Heart right ventricle (tissue), 16 donors: ENCODE results near the gene AVPR2. TPM values are rescaled to one million over a fixed set of nuclear protein-coding genes. Genes with fewer than 3 reads are reported as not detected.

Experiments
- ATAC-seq, 8 donors: fragments of 200-7000 bp; cut with Tn5 transposase; one replicate each; pipeline ENCODE4 v1.9.1; 2020; ENCODE audit warnings: mild to moderate bottlenecking in 8 of 8, moderate library complexity in 8 of 8, moderate number of reproducible peaks in 1 of 8
- DNase-seq, 2 donors: peaks; one replicate each; pipeline ENCODE4 v3.0.0-alpha.2; 2020
- H3K27ac ChIP-seq, 10 donors: fragments of 200-600 bp; sonication (generic) in 2 of 10; one replicate each; pipeline versions ENCODE4 v1.5.0 to v1.8.0; 2020 to 2022; ENCODE audit warnings: mild to moderate bottlenecking in 3 of 10
- H3K27me3 ChIP-seq, 7 donors: fragments of 200-600 bp; one replicate each; pipeline ENCODE4 v1.8.0; 2021 to 2022; ENCODE audit warnings: mild to moderate bottlenecking in 2 of 7
- H3K36me3 ChIP-seq, 9 donors: fragments of 200-600 bp; sonication (generic) in 1 of 9; one replicate each; pipeline versions ENCODE4 v1.5.0 to v1.8.0; 2020 to 2022; ENCODE audit warnings: mild to moderate bottlenecking in 2 of 9
- H3K4me1 ChIP-seq, 9 donors: fragments of 200-600 bp; sonication (generic) in 1 of 9; one replicate each; pipeline versions ENCODE4 v1.5.0 to v1.8.0; 2020 to 2022; ENCODE audit warnings: mild to moderate bottlenecking in 4 of 9
- H3K4me3 ChIP-seq, 10 donors: fragments of 200-600 bp; sonication (generic) in 2 of 10; one replicate each; pipeline versions ENCODE4 v1.5.0 to v1.8.0; 2020 to 2022; ENCODE audit warnings: mild to moderate bottlenecking in 7 of 10, moderate library complexity in 2 of 10
- H3K9me3 ChIP-seq, 11 donors: fragments of 200-600 bp in 10 of 11; sonication (generic) in 2 of 11; one replicate each; pipeline versions ENCODE4 v1.5.0 to v1.8.0; 2013 to 2022; ENCODE audit warnings: mild to moderate bottlenecking in 2 of 11, control low read depth in 1 of 11, moderate library complexity in 1 of 11
- WGBS, 2 donors: extraction: QIAGEN DNeasy Blood & Tissue Kit; methylation state at CpG; one replicate each; pipeline ENCODE4 v1.1.7; 2013; ENCODE audit warnings: inconsistent platforms in 1 of 2; 5-methylcytosine and 5-hydroxymethylcytosine counted together
- intact Hi-C, 10 donors: fragments of 100-400 bp; cut with DNase I; formaldehyde crosslinking; loops; one replicate each; pipeline versions ENCODE4 v1.11.1 to v1.14.2; 2022
- polyA plus RNA-seq, 2 donors: library from polyadenylated mRNA; stranded (reverse); fragments of 200-250 nt; gene quantifications; one replicate each; pipeline ENCODE4 v1.2.3, GENCODE V29; 2013
- total RNA-seq, 10 donors: library from RNA; stranded (reverse); fragmentation: NEBNext Ultra II Directional in 3 of 10; extraction: Animal tissue kit (Norgen Biotek cat#: 25700) in 3 of 10; gene quantifications; one replicate each; pipeline versions ENCODE4 v1.2.1 to v1.2.4, GENCODE V29; 2021 to 2023
- TF ChIP-seq, protein P1 (sequence below), 9 donors: fragments of 200-600 bp; sonication (generic) in 2 of 9; IDR thresholded peaks; one replicate each; pipeline versions ENCODE4 v1.5.0 to v1.8.0; 2021 to 2022; ENCODE audit warnings: antibody characterized with exemption in 9 of 9, mild to moderate bottlenecking in 5 of 9, moderate library complexity in 1 of 9
- donor health status: Arrhythmogenic right ventricular cardiomyopathy.
- donor health status: ischemic (EF 13 %, LVEDD 7.1; RV severe dilation, severe dysfunction).
- donor health status: healthy with polysubstance abuse.
- donor health status: DM: no; HTN: yes; CAD: no.
- donor health status: DM: no; HTN: no; CAD: no.
- donor health status: ischemic (EF 25% LVEDD 6.9; RV normal size, moderate dysfunction).
- donor health status: ischemic (EF 25% LVEDD 5.7; RV mildly dilated, moderate dysfunction).
- donor health status: healthy.
- donor health status: DM: yes; HTN: yes; CAD: no.
- donor health status: Ischemic cardiomyopathy.
- donor health status: ischemic (EF 35%, LVEDD 5.7; RV mildly dilated, moderate dysfunction).
- donor health status: nonischemic (EF 11% LVEDD 7.7; RV severe dilation, severe dysfunction).
- donor health status: DM: yes; HTN: yes; CAD: no.
- donor health status: PGD.
- donor health status: ischemic (EF 29% LVEDD 5.4; RV normal size, mild dysfunction).
- donor health status: nonischemic (EF 23%, LVEDD 6.1; RV moderate dilation, normal function).

The AVPR2 gene
- total and polyA plus RNA-seq, 12 donors: 1.4 to 8.9 (median 2.4) TPM

- TF ChIP-seq, protein P1, sequence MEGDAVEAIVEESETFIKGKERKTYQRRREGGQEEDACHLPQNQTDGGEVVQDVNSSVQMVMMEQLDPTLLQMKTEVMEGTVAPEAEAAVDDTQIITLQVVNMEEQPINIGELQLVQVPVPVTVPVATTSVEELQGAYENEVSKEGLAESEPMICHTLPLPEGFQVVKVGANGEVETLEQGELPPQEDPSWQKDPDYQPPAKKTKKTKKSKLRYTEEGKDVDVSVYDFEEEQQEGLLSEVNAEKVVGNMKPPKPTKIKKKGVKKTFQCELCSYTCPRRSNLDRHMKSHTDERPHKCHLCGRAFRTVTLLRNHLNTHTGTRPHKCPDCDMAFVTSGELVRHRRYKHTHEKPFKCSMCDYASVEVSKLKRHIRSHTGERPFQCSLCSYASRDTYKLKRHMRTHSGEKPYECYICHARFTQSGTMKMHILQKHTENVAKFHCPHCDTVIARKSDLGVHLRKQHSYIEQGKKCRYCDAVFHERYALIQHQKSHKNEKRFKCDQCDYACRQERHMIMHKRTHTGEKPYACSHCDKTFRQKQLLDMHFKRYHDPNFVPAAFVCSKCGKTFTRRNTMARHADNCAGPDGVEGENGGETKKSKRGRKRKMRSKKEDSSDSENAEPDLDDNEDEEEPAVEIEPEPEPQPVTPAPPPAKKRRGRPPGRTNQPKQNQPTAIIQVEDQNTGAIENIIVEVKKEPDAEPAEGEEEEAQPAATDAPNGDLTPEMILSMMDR (IDR thresholded peaks at IDR 0.05): no peak
- H3K4me3 ChIP-seq: no peak overlapping the region
- ATAC-seq (no peak), DNase-seq (no peak)
- H3K36me3 ChIP-seq: peaks cover 0 to 40% (median 0%) of the 10 kb centered on the region in 9 donors
- H3K27me3 ChIP-seq: peaks cover 0 to 16% (median 0%) of the 10 kb centered on the region in 7 donors
- intact Hi-C loops: no loop called here
- H3K9me3 ChIP-seq: no peaks in the 10 kb centered on the region
- peak overlapping the region in 7 of 10 donors; percentile 23 to 99 (median 75) for H3K27ac ChIP-seq
- peaks cover 0 to 56% (median 44%) of the 10 kb centered on the region in 9 donors for H3K4me1 ChIP-seq
- WGBS, 2 donors: 87 to 88% methylated on average over 30 to 31 of the region's 31 CpGs
Observed at GRCh38 chrX:153930011-153930910, 25.8 kb downstream of the AVPR2 start.

DNA sequence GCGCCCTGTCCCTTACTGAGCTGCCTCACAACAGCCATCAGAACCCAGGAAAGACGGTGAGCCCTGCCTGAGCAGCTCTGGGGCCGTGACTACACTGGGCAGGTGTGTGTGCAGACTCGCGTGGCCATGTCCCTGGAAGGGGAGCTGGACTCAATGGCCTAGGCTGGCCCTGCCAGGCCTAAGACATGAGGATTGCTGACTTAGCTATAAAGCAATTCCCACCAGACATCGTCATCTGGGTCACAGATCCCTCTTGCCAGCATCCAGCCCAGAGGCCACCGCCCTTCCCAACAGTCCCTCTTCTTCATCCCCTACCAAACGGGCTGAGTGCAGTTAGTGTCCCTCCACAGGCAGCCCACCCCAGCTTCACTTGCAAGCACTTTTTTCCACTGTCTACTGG is 26.7 kb downstream of the AVPR2 start:
- WGBS, 2 donors: 90 to 93% methylated on average over 8 of the region's 8 CpGs
- Histone ChIP-seq H3K27me3 (peaks cover 0 to 17% (median 0%) of the 10 kb centered on the region in 7 donors), H3K4me3 (no peak overlapping the region), H3K36me3 (peaks cover 0 to 40% (median 0%) of the 10 kb centered on the region in 9 donors), H3K4me1 (peaks cover 0 to 52% (median 41%) of the 10 kb centered on the region in 9 donors), H3K9me3 (no peaks in the 10 kb centered on the region), H3K27ac (no peak overlapping the region)
- ATAC-seq: no peak
- intact Hi-C loops: no loop called here
- TF ChIP-seq, protein P1 (IDR thresholded peaks at IDR 0.05): no peak
- DNase-seq: no peak

DNA sequence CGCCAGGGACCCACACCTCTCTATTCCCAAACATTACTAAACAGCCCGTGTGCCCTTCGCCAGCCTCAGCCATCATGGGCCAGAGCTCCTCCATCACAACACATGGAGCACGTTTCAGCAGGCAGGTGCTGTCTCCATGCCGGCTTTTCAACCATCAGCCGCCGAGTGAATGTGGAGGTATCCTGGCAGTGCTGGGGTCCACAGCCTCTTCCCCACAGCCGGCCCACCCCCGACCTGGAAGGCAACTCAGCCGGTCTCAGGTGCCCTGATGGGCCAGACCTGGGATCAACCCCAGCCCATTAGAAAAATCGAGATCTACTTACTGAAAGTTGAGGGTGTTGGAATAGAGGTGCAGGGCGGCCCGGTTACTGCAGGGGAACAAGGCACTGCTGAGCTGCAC is 27.3 kb downstream of the AVPR2 start:
- Histone ChIP-seq H3K36me3 (peaks cover 0 to 40% (median 0%) of the 10 kb centered on the region in 9 donors), H3K9me3 (no peaks in the 10 kb centered on the region), H3K27ac (no peak overlapping the region), H3K27me3 (peaks cover 0 to 14% (median 0%) of the 10 kb centered on the region in 7 donors), H3K4me1 (peaks cover 0 to 47% (median 36%) of the 10 kb centered on the region in 9 donors), H3K4me3 (no peak overlapping the region)
- WGBS, 2 donors: 90 to 94% methylated on average over 13 of the region's 13 CpGs
- no peak for DNase-seq
- no peak for ATAC-seq
- intact Hi-C loops: no loop called here
- TF ChIP-seq, protein P1 (IDR thresholded peaks at IDR 0.05): no peak

DNA sequence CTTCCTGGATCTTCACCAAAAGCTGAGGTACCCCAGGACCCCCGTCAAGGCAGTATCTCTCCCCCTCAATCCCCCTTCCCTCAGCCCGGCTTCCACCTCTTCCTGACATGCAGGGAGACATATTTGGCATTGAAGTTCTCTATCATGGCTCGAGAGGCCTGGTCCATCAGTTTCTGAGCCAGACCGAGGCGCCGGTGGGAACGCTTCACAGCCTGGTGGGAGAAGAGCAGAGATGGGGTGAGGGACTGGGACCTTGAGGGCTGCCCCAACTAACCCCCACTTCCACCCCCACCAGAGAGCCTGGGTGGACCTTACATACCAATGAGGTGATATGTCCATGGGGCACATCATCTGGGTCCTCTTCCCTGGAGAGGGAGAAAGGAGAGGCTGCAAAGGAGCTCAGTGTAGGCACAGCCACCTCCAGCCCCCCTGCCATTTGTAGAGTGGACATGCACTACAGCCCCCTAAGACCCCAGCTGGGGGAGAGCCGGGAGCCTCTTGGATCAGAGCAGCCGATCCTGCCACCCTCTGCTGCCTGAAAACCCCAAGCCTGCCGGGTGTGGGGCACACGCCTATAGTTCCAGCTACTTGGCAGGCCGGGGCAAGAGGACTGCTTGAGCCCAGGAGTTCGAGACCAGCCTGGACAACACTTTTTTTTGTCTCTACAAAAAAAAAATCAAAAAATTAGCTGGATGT is 27.9 kb downstream of the AVPR2 start:
- Histone ChIP-seq H3K9me3 (no peaks in the 10 kb centered on the region), H3K4me1 (peaks cover 0 to 40% (median 30%) of the 10 kb centered on the region in 9 donors), H3K36me3 (peaks cover 0 to 40% (median 0%) of the 10 kb centered on the region in 9 donors), H3K27me3 (peaks cover 0 to 19% (median 0%) of the 10 kb centered on the region in 7 donors), H3K27ac (no peak overlapping the region), H3K4me3 (no peak overlapping the region)
- WGBS, 2 donors: 91 to 94% methylated on average over 13 of the region's 13 CpGs
- no peak for ATAC-seq
- intact Hi-C loops: no loop called here
- TF ChIP-seq, protein P1 (IDR thresholded peaks at IDR 0.05): no peak
- DNase-seq: no peak
